ENCODE measurements around the gene TRMT61A. TPM values are rescaled to one million over a fixed set of nuclear protein-coding genes. Genes with fewer than 3 reads are reported as not detected.

Gene TRMT61A
- total RNA-seq, 4 donors from 2014 or later = 12.4 to 36.0 (median 15.1) TPM

GRCh38 chr14:103501041-103501870, 27.7 kb upstream of the TRMT61A start:
- TF ChIP-seq CTCF (IDR thresholded peaks at IDR 0.05) = no peak
- ATAC-seq (ENCODE audit: low FRiP score) (no peak), DNase-seq (ENCODE audit: low spot score) (peak; percentile 13)

- no peak for TF ChIP-seq CTCF (IDR thresholded peaks at IDR 0.05)
- DNase-seq (ENCODE audit: low spot score) = peak; percentile 11
- ATAC-seq (ENCODE audit: low FRiP score) = no peak
Observed at GRCh38 chr14:103501921-103502669, 26.9 kb upstream of the TRMT61A start.

- TF ChIP-seq CTCF (IDR thresholded peaks at IDR 0.05) = no peak
- DNase-seq (ENCODE audit: low spot score) = peak; percentile 19
- no peak for ATAC-seq (ENCODE audit: low FRiP score)
Observed at GRCh38 chr14:103502877-103503276, 26.1 kb upstream of the TRMT61A start.

GRCh38 chr14:103503296-103503695, 25.7 kb upstream of the TRMT61A start:
- no peak for TF ChIP-seq CTCF (IDR thresholded peaks at IDR 0.05)
- ATAC-seq (ENCODE audit: low FRiP score) (no peak), DNase-seq (ENCODE audit: low spot score) (no peak)

GRCh38 chr14:103504991-103505565, 23.9 kb upstream of the TRMT61A start:
- ATAC-seq (ENCODE audit: low FRiP score) (no peak), DNase-seq (ENCODE audit: low spot score) (no peak)
- no peak for TF ChIP-seq CTCF (IDR thresholded peaks at IDR 0.05)

- no peak for TF ChIP-seq CTCF (IDR thresholded peaks at IDR 0.05)
- DNase-seq (ENCODE audit: low spot score) (no peak), ATAC-seq (ENCODE audit: low FRiP score) (no peak)
Observed at GRCh38 chr14:103507751-103508150, 21.2 kb upstream of the TRMT61A start.
